ENCODE measurements around the gene GAK.

- no peak for TF ChIP-seq RFX5 (IDR thresholded peaks at IDR 0.05; ENCODE audit: low read depth, low read length)
- no peak for TF ChIP-seq CTCF (conservative IDR thresholded peaks at IDR 0.05; ENCODE audit: low read depth, low read length)
- TF ChIP-seq RAD21 (IDR thresholded peaks at IDR 0.05; ENCODE audit: low read length), result no peak
- TF ChIP-seq, protein P1, sequence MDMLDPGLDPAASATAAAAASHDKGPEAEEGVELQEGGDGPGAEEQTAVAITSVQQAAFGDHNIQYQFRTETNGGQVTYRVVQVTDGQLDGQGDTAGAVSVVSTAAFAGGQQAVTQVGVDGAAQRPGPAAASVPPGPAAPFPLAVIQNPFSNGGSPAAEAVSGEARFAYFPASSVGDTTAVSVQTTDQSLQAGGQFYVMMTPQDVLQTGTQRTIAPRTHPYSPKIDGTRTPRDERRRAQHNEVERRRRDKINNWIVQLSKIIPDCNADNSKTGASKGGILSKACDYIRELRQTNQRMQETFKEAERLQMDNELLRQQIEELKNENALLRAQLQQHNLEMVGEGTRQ (IDR thresholded peaks at IDR 0.05; ENCODE audit: low read depth, low read length), result no peak
- TF ChIP-seq POLR2A (IDR thresholded peaks at IDR 0.05; ENCODE audit: low read depth, low read length), result no peak
- TF ChIP-seq CHD1 (IDR thresholded peaks at IDR 0.05; ENCODE audit: low read depth, low read length), result no peak
- TF ChIP-seq RCOR1 (IDR thresholded peaks at IDR 0.05; ENCODE audit: insufficient replicate concordance, low read length), result no peak
- TF ChIP-seq MAFK (IDR thresholded peaks at IDR 0.05; ENCODE audit: low read depth, low read length), result no peak
- no peak for TF ChIP-seq SMC3 (IDR thresholded peaks at IDR 0.05; ENCODE audit: low read depth, low read length)
- TF ChIP-seq MXI1 (IDR thresholded peaks at IDR 0.05; ENCODE audit: borderline replicate concordance, low read depth, low read length), result no peak
Observed at GRCh38 chr4:898869-899555, 33.1 kb downstream of the GAK start.

Measured in IMR-90 (cell line).